A204.1 (cell line): ENCODE data around the gene FAM184A.
"Not testable (repeated sequence)": the region's sequence is repeated elsewhere in the genome, so short reads cannot be mapped to it uniquely, and the experiment has no call there.

Experiments used
- FAIRE-seq: peaks from 2 replicates; lab custom pipeline; 2012; peaks lifted over from hg19 to GRCh38; lab: Jason Lieb, UNC

Gene FAM184A

GRCh38 chr6:119052292-119052889, 26.1 kb downstream of the FAM184A start:
- FAIRE-seq, result no peak

DNA sequence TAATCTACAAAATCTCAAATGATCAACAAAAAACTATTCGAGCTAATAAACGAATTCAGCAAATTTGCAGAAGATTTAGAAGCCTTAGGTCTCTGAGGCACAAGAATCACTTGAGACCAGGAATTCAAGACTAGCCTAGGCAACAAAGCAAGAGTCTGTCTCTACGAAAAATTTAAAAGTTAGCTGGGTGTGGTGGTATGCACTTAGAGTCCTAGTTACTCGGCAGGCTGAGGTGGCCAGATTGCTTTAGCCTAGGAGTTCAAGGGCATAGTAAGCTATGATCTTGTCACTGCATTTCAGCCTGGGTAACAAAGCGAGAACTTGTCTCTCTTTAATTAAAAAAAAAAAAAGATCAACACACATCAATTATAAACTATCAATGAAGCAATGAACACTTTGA, 34.2 kb downstream of the FAM184A start:
- FAIRE-seq, result no peak

DNA sequence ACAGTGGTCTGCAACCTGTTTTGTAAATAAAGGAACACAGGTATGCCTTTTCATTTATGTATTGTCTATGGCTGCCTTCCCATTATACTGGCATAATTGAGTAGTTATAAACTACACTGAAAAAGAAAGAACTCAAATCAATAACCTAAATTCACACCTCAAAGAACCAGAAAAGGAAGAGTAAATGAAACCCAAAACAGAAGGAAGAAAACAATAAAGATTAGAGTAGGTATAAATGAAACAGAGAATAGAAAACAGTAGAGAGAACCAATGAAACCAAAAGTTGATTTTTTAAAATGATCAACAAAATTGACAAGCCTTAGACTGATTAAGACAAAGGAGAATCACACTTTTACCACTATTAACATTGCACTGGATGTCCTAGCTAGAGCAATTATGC, 34.7 kb downstream of the FAM184A start:
- FAIRE-seq, result no peak

DNA sequence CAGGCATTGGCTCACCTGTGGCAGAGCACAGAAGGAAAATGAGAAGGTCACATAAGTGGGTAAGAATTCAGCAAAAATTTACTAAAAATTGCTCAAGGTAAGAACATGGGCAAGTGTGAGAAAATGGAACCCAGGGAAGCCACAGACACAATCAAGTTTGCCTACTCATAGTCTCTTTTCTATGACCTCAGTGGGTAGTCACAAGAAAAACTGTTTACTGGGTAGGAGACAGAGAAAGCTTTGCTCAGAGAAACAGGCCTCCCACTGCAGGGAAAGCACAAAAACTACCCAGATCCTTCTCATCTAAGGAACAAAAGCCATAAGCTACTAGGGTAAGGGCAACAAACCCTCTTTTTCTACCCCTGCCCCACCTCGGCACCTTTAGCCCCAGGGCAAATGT, 35.2 kb downstream of the FAM184A start:
- no peak for FAIRE-seq

GRCh38 chr6:119040636-119041035, 37.8 kb downstream of the FAM184A start:
- FAIRE-seq, result no peak

- FAIRE-seq, result no peak
Measured at GRCh38 chr6:119040229-119040628, 38.2 kb downstream of the FAM184A start.

DNA sequence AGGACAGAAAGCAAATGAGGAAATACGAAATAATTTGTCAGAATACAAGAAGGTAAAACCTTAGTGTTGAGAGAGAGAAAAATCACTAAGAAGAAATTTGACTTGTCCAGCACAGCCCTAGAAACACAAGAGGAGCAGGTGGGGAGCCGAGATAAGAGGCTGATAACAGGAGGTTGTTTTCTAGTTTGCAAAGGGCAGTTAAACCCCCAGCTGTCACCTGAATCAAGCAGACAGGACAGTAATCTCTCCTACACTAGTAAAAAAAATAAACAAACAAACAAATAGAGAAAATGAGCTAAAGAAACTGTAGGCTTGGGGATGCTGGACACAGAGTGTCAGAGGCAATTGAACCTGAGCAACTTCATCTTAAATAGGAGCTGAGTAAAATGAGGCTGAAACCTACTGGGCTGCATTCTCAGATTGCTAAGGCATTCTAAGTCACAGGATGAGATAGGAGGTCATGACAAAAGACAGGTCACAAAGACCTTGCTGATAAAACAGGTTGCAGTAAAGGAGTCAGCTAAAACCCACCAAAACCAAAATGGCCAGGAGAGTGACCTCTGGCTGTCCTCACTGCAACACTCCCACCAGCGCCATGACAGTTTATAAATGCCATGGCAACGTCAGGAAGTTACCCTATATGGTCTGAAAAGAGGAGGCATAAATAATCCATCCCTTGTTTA, 40.4 kb downstream of the FAM184A start:
- no peak for FAIRE-seq

DNA sequence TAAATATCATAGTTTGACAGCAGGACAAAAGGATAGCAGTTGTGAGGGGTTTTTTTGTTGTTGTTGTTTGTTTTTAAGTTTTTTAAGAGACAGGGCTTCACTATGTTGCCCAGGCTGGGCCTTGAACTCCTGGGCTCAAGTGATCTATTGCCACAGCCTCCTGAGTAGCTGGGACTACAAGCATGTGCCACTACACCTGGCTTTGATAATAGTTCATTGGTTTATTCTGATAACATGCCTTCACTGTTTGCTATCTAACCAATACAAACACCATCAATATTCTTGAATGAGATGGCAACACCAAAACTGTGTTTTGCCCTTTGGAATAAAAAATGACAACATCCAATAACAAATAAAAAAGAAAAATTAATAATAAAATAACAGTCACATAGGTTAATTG, 41.2 kb downstream of the FAM184A start:
- FAIRE-seq, result peak; percentile 29

GRCh38 chr6:119036081-119036480, 42.4 kb downstream of the FAM184A start:
- FAIRE-seq, result no peak

DNA sequence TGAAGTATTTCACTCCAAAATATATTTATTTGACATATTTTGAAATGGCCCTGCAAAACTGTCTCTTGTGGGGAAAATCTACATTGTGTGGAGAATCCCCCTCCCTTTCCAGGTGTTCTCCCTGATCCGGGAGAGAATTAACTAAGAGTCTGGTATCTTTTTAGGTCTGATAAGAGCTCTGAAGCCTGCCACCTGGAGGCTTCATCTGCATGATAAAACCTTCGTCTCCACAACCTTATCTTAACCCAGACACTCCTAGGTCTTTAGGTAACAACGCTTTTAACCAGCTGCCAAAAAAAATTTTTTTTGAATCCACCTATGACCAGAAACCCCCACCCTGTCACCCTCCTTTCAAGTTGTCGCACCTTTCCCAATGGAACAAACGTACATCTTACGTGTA, 43.0 kb downstream of the FAM184A start:
- no peak for FAIRE-seq

DNA sequence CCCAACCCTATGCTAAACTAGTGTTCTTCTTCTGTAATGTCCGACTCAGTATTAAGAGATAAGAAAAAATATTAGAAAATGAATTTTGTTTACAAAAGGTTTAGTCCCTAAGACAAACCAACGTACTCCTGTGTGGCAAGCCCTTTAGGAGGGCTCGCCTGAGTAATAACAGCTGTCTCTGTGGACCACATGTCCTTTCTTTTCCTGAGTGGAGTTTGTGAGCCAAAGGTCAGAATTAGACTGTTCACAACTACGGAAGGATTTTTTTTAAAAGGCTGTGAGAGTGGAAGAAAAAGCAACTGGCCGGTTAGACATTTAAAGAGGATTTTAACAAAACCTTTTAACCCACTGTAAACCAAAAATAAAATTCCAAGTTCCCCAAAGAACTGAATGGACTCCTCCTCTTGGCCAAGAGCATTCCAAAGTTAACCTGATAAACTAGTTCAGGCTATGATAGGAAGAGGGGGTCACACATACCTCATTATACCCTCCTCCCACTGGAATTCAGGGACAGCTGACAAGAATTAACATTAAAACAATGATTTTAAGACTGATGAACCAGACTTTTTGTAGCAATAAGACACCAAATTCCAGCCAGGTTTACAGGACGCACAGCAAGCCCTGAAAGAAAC, 43.5 kb downstream of the FAM184A start:
- no peak for FAIRE-seq

DNA sequence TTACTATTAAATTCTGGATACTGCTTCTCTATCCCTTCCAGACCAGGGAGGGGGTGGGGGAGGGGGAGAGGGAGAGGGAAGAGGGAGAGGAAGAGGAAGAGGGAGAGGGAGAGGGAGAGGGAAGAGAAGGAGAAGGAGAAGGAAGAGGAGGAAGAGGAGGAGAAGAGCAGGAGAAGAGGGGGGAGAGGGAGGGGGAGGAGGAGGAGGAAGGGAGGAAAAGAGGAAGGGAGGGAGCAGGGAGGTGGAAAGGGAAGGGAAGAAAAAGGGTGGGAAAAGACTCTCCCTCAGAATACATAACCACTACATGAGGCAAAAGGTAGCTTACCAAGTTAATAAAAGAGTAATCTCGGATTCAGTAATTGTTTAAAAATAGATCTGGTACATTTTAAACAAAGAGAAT, 46.0 kb downstream of the FAM184A start:
- FAIRE-seq, result no peak

DNA sequence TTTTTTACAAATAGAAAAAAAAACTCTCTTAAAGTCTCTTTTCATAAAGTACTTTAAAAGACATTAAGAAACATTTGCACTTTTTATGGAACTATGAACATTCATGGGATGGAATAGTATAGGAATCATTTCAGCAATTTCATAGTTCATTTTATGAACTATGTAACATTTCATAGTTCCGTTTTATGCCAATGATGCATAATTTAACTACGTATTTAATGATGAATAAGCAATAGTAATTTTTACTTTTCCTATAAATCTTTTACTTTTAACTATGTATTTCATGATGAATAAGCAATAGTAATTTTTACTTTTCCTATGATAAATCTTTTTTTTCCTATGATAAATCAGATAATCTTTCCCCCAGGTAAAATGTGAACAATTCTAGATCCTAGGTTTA, 47.7 kb downstream of the FAM184A start:
- FAIRE-seq, result peak; percentile 65

DNA sequence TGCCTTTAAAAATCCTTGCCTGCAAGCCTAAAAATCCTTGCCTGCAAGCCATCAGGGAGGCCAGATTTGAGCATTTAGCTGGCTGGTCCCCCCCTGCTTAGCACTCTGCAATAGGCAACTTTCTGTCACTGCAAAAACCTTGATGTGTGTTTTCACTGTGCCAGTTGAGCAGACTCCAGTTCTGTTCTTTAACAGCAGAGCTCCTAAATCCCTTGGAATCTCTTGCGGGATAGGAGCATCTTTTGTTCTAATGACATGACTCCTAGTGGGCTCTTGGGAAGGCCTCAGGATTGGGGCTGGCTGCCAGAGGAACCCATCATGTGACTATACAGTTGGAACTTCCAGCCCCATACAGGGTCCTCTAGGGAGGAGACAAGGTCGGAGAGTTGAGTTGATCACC, 50.4 kb downstream of the FAM184A start:
- no peak for FAIRE-seq

- no peak for FAIRE-seq
Measured at GRCh38 chr6:119027465-119027864, 51.0 kb downstream of the FAM184A start.

DNA sequence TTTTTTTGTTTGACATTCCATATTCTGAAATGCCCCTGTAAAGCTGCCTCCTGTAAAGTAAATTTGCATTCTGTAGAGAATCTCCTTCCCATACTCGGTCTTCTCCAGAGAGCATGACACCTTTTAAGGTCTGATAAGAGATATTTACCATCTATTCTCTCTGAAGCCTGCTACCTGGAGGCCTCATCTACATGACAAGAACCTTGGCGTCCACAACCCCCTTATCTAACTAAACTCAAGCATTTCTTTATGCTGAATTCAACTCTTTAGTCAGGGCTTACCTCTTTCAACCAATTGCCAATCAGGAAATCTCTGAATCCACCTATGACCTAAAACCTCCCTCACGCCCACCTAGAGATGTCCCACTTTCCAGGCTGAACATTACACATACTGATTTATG, 51.6 kb downstream of the FAM184A start:
- no peak for FAIRE-seq

GRCh38 chr6:119025793-119026192, 52.7 kb downstream of the FAM184A start:
- no peak for FAIRE-seq

GRCh38 chr6:119024111-119024510, 54.4 kb downstream of the FAM184A start:
- FAIRE-seq, result no peak

DNA sequence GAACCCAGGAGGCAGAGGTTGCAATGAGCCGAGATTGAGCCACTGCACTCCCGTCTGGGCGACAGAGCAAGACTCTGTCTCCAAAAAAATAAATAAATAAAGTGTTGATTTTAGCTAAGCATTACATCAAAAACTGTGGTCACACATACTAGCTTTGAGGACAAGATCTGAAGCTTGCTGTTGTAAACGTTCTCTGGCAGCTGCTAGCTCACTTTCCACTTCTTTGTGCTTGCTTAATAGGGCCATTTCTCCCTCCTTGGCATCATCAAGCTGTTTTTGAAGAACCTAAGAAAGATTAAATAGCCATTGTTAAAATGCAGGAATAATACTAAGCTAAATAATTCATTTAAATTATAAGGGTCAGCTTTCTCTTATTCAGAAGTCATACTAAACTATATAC, 55.7 kb downstream of the FAM184A start:
- FAIRE-seq, result no peak

DNA sequence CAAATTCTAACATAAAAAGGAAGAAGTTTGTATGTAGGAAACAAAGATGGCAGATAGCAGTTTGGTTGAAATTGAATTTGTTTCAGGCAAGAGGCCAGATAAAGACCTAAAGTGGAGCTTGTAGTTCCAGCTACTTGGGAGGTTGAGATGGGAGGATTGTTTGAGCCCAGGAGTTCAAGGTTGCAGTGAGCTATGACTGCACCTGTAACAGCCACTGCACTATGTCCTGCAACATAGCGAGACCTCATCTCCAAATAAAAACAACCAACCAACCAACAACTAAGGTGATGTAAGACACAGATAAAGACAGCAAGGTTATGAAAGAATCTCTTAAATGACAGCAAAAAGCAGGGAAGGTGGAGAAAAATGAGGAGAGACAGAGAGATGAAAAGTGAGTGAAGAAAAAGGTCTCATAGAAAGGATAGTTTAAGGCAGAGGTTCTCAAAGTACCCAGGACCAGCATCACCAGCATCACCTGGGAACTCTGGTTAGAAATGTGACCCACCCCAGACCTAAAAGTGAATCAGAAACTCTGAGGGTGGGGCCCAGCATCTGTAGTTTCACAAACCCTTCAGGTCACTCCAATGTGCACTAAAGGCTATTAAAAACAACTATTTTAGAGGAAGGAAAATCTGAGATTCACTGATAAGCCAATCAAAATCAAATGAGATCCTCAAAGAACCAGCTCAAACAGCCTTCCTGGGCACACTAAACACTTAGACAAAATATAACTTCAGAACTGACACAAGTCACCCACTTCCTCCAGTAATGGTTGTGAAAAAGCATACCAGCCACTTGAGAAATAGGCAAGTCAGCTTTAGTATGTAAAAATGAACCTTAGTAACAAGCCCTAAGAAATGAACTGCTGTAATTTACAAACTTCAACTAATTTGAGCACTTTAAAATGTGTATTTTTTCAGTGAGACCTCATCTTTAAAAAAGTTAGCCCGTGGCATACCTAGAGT, 57.6 kb downstream of the FAM184A start:
- FAIRE-seq, result no peak

DNA sequence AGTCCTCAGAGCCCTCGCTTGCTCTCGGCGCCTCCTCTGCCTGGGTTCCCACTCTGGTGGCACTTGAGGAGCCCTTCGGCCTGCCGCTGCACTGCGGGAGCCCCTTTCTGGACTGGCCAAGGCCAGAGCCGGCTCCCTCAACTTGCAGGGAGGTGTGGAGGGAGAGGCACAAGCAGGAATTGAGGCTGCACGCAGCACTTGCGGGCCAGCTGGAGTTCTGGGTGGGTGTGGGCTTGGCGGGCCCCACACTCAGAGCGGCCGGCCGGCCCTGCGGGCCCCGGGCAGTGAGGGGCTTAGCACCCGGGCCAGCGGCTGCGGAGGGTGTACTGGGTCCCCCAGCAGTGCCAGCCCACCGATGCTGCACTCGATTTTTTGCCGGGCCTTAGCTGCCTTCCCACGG, 63.3 kb downstream of the FAM184A start:
- not testable (repeated sequence) for FAIRE-seq

DNA sequence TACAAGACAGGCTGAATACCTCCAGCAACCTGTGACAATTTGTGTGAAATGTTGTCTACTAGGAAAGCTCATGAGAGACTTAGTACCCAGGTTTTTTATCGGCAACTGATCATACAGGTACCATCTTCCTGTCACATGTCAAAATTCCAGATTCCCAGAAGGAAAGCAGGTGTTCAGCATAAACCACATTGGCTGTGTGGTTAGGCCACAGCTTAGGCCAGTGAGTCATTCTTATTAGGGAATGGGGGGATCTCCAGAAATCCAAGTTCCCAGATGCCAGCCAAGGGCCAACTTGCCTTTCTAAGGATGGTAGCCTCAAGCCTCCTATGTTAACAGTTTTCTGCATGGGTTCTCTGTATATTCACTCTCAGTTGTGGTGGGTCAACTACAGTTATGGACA, 65.9 kb downstream of the FAM184A start:
- no peak for FAIRE-seq

GRCh38 chr6:119009266-119009665, 69.2 kb downstream of the FAM184A start:
- not testable (repeated sequence) for FAIRE-seq
